HG02588 (cell line): Measurements from ENCODE around the gene SEH1L.

Experiments used
- ATAC-seq: cut with Tn5 transposase; IDR thresholded peaks from one replicate; pipeline ENCODE4 v1.9.1; 2021; ENCODE audit warnings: mild to moderate bottlenecking, moderate library complexity; ENCODE audit not compliant: unreplicated experiment

The SEH1L gene

DNA sequence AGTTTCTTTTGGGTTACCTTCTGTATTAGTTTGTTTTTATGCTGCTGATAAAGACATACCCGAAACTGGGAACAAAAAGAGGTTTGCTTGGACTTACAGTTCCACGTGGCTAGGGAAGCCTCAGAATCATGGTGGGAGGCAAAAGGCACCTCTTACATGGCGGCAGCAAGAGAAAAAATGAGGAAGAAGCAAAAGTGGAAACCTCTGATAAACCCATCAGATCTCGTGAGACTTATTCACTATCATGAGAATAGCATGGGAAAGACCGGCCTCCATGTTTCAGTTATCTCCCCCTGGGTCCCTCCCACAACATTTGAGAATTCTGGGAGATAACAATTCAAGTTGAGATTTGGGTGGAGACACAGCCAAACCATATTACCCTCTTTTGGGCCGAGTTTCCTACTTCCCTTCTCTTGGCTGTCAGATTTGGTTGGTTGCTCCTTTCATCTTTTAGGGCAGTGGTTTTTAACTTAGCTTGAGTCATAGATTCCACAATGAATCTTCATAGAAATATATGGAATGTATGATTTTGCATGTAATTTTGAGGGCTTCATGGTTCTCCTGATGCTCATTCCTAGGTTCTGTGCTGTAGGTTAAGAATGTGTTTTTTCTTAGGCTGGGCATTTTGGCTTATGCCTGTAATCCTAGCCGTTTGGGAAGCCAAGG lies 87.6 kb downstream of the SEH1L start:
- no peak for ATAC-seq

DNA sequence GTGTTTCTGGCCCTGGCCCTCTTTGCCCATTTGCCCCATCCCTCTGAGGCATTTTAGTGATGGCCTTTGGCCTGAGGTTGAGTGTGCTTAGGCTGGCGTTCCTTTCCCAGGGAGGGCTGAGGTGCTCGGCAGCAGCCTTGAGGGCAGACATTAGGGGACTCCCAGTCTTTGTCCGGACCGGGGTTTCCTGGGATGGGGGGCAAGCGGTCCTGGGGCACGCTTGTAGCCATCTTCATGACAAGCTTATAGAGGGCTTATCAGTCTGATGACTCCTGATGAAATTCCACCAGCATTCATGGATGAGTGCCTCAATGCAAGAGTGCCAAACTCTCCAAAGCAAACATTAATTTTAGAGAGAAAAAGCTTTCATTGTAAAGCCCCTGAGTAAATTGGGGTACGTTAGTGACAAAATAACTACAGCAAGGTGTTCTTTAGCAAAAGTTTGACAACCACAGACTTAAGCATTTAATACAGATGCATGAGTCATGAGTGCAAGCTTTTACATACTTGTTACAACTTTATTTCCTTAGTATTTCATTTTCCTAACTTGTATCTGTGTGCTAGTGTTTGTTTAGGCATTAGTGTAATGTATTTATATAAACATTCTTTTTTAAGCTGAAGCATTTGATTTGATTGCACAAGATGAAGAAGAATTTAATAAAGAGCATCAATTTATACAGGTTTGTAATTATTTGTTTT lies 89.0 kb downstream of the SEH1L start:
- no peak for ATAC-seq
